Endothelial cell of umbilical vein (primary cell): ENCODE data around the gene HNRNPCL4. TPM values are rescaled to one million over a fixed set of nuclear protein-coding genes. Genes with fewer than 3 reads are reported as not detected.
"Not testable (repeated sequence)": the region's sequence is repeated elsewhere in the genome, so short reads cannot be mapped to it uniquely, and the experiment has no call there.

Experiments
- BruUV-seq: library from RNA; stranded (reverse); fragments of 400-500 nt; replicated peaks from 2 replicates; lab custom pipeline; 2021; lab: Mats Ljungman, UMichigan
- CTCF ChIA-PET: fragments of 300-600, 350-600 bp; sonication (Branson Sonifier 250); formaldehyde crosslinking; loops from one replicate; lab custom pipeline; 2021; ENCODE audit warnings: antibody characterized with exemption, inconsistent platforms; lab: Charles Lee
- POLR2A ChIA-PET: fragments of 300-600, 350-600 bp; sonication (Branson Sonifier 250); formaldehyde crosslinking; loops from one replicate; lab custom pipeline; 2021; ENCODE audit warnings: antibody characterized with exemption, inconsistent platforms; lab: Charles Lee
- DNase-seq: peaks from one replicate; pipeline ENCODE4 v3.0.0-alpha.2; 2011; ENCODE audit warnings: low read depth, low spot score
- FAIRE-seq: peaks from 2 replicates; lab custom pipeline; 2011; peaks lifted over from hg19 to GRCh38; lab: Jason Lieb, UNC
- H2AFZ ChIP-seq: 2 replicates; pipeline ENCODE4 v1.6.0; 2012; ENCODE audit warnings: low read depth, low read length, control low read depth, inconsistent platforms
- H3K27ac ChIP-seq: 2 replicates; pipeline ENCODE4 v1.5.1; 2011; ENCODE audit warnings: low read depth, mild to moderate bottlenecking, control low read depth, low read length, moderate library complexity; ENCODE audit not compliant: insufficient read depth
- H3K27me3 ChIP-seq, 2 experiments: 2 replicates each; pipeline versions ENCODE4 v1.6.0 to v1.6.1; 2011; ENCODE audit warnings: low read length in 2 of 2, mixed read lengths in 1 of 2; ENCODE audit not compliant: control insufficient read depth in 2 of 2, insufficient read depth in 2 of 2
- H3K36me3 ChIP-seq, 2 experiments: 2 replicates in 1 of 2; 3 replicates in 1 of 2; pipeline ENCODE4 v1.5.1; 2011; ENCODE audit warnings: low read length in 2 of 2, mild to moderate bottlenecking in 1 of 2, moderate library complexity in 1 of 2; ENCODE audit not compliant: control insufficient read depth in 2 of 2, insufficient read depth in 2 of 2; ENCODE audit errors: extremely low read depth in 1 of 2
- H3K4me1 ChIP-seq: 3 replicates; pipeline ENCODE4 v1.5.1; 2011; ENCODE audit warnings: mild to moderate bottlenecking, low read length; ENCODE audit not compliant: control insufficient read depth, insufficient read depth; ENCODE audit errors: extremely low read depth
- H3K4me2 ChIP-seq: 2 replicates; pipeline ENCODE4 v1.6.1; 2011; ENCODE audit warnings: low read length, control low read depth, mixed read lengths; ENCODE audit not compliant: insufficient read depth
- H3K4me3 ChIP-seq, 3 experiments: fragments of 200-600 bp in 1 of 3; sonication (generic), shearing (Covaris generic) in 1 of 3; replicated peaks in 1 of 3; 2 replicates each; pipeline ENCODE4 v1.5.1; 2011 to 2016; ENCODE audit warnings: control low read depth in 3 of 3, low read length in 3 of 3, mild to moderate bottlenecking in 2 of 3, inconsistent platforms in 1 of 3, low read depth in 1 of 3, moderate library complexity in 1 of 3; ENCODE audit not compliant: insufficient read depth in 1 of 3
- H3K79me2 ChIP-seq: 2 replicates; pipeline ENCODE4 v1.6.0; 2012; ENCODE audit warnings: low read length, inconsistent platforms; ENCODE audit not compliant: control insufficient read depth, insufficient read depth
- H3K9ac ChIP-seq: replicated peaks from 2 replicates; pipeline ENCODE3; 2011; ENCODE audit warnings: low read length, control low read depth; ENCODE audit not compliant: insufficient read depth; ENCODE audit errors: extremely low read depth
- H3K9me1 ChIP-seq: replicated peaks from 3 replicates; pipeline ENCODE4 v1.6.0; 2011; ENCODE audit warnings: mild to moderate bottlenecking, low read length; ENCODE audit not compliant: control insufficient read depth, insufficient read depth; ENCODE audit errors: extremely low read depth
- H3K9me3 ChIP-seq: replicated peaks from 2 replicates; pipeline ENCODE4 v1.5.1; 2012; ENCODE audit warnings: low read length, inconsistent platforms; ENCODE audit not compliant: control insufficient read depth, insufficient read depth
- H4K20me1 ChIP-seq: replicated peaks from 2 replicates; pipeline ENCODE3; 2011; ENCODE audit warnings: mild to moderate bottlenecking, low read length; ENCODE audit not compliant: control insufficient read depth, insufficient read depth; ENCODE audit errors: extremely low read depth
- dilution Hi-C: fragments of 300-500 bp; cut with MboI; formaldehyde crosslinking; loops from one replicate; pipeline ENCODE4 v1.15.0; 2019; ENCODE audit warnings: low sequenced_read_pairs; ENCODE audit not compliant: extremely low pct_ligation_motif_present
- intact Hi-C: fragments of 100-400 bp; cut with micrococcal nuclease; formaldehyde crosslinking; loops from one replicate; pipeline ENCODE4 v1.10.0; 2022
- polyA plus RNA-seq, 4 experiments: library from polyadenylated mRNA; depleted of rRNA in 3 of 4; stranded (reverse) in 3 of 4; unstranded in 1 of 4; fragments of >200 nt; gene quantifications; 2 replicates each; pipeline versions ENCODE4 v1.2.1 to v1.2.3, GENCODE V29; 2011 to 2012; ENCODE audit warnings: missing spikeins in 1 of 4
- total RNA-seq: library from RNA; stranded (reverse); gene quantifications from 2 replicates; pipeline ENCODE4 v1.2.3, GENCODE V29; 2021

Gene HNRNPCL4
- total and polyA plus RNA-seq, 2 donors (not counting 3 experiments of a cell fraction or from before 2014, with no cell fraction given), result not detected

DNA sequence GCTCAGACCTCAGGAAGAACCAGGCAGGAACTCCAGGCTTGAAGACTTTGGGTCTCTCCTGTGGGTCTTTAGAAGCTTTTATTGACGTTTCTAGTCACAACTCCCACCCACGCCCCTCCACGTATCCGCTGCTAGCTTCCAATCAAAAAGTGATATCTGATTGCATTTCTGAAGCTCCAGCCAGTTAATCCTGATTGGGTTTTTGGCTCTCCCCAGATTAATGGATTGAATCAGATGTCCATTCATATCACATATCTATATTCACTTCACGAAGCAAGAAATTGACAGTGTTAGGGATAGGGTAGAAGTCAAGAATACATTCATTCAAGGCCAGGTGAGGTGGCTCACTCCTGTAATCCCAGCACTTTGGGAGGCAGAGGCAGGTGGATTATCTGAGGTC, 9.5 kb downstream of the HNRNPCL4 start, which contains the start of gene PRAMEF26:
Gene PRAMEF26, minus strand, starts transcription at position 101 of the 400 bp plus-strand sequence. CDS start 2,914 bp downstream, outside the sequence.
- dilution Hi-C loops, H3K27me3 ChIP-seq, DNase-seq, H3K9me3 ChIP-seq, BruUV-seq, H3K4me1 ChIP-seq, intact Hi-C loops, H3K9ac ChIP-seq, H3K27ac ChIP-seq, H2AFZ ChIP-seq, CTCF ChIA-PET, H3K36me3 ChIP-seq, H3K4me2 ChIP-seq, POLR2A ChIA-PET, H3K9me1 ChIP-seq, H3K4me3 ChIP-seq, FAIRE-seq, H3K79me2 ChIP-seq, H4K20me1 ChIP-seq: not testable (repeated sequence)

DNA sequence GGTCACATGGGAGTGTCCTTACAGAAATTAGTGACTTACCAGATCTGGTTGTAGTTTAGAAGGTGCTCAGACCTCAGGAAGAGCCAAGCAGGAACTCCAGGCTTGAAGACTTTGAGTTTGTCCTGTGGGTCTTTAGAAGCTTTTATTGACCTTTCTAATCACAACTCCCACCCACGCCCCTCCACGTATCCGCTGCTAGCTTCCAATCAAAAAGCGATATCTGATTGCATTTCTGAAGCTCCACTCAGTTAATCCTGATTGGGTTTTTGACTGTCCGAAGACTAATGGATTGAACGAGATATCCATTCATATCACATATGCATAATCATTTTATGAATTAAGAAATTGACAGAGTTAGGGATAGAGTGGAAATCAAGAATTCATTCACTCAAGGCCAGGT, 48.7 kb downstream of the HNRNPCL4 start, which contains the start of gene HNRNPCL2:
Gene HNRNPCL2, minus strand, starts transcription at position 101 of the 400 bp plus-strand sequence. CDS start 454 bp downstream, outside the sequence.
- H3K9me3 ChIP-seq, dilution Hi-C loops, H3K36me3 ChIP-seq, DNase-seq, FAIRE-seq, H3K27ac ChIP-seq, H2AFZ ChIP-seq, H3K4me1 ChIP-seq, H3K9ac ChIP-seq, H4K20me1 ChIP-seq, BruUV-seq, H3K4me2 ChIP-seq, intact Hi-C loops, CTCF ChIA-PET, POLR2A ChIA-PET, H3K27me3 ChIP-seq, H3K4me3 ChIP-seq, H3K9me1 ChIP-seq, H3K79me2 ChIP-seq: not testable (repeated sequence)

Other genes with a start within 250 kb of the HNRNPCL4 start
- not detected in 2 replicates for gene PRAMEF7, start 249.0 kb downstream of the HNRNPCL4 start, total RNA-seq
- not detected in 2 replicates for gene PRAMEF7, start 249.0 kb downstream of the HNRNPCL4 start, polyA plus RNA-seq
- gene PRAMEF6, start 218.1 kb downstream of the HNRNPCL4 start, total RNA-seq, result not detected in 2 replicates
- gene PRAMEF6, start 218.1 kb downstream of the HNRNPCL4 start, polyA plus RNA-seq, result not detected in 2 replicates
- gene PRAMEF27, start 109.1 kb downstream of the HNRNPCL4 start, total RNA-seq, result not detected in 2 replicates
- gene PRAMEF27, start 109.1 kb downstream of the HNRNPCL4 start, polyA plus RNA-seq, result not detected in 2 replicates
- not detected in 2 replicates for gene HNRNPCL3, start 104.9 kb downstream of the HNRNPCL4 start, total RNA-seq
- not detected in 2 replicates for gene HNRNPCL3, start 104.9 kb downstream of the HNRNPCL4 start, polyA plus RNA-seq
- gene PRAMEF25, start 94.9 kb downstream of the HNRNPCL4 start, total RNA-seq, result not detected in 2 replicates
- not detected in 2 replicates for gene PRAMEF25, start 94.9 kb downstream of the HNRNPCL4 start, polyA plus RNA-seq
- gene HNRNPCL2, start 48.8 kb downstream of the HNRNPCL4 start, total RNA-seq, result not detected in 2 replicates
- gene HNRNPCL2, start 48.8 kb downstream of the HNRNPCL4 start, polyA plus RNA-seq, result not detected in 2 replicates
- gene PRAMEF26, start 9.6 kb downstream of the HNRNPCL4 start, total RNA-seq, result not detected in 2 replicates
- not detected in 2 replicates for gene PRAMEF26, start 9.6 kb downstream of the HNRNPCL4 start, polyA plus RNA-seq
- gene PRAMEF9, start 6.2 kb upstream of the HNRNPCL4 start, total RNA-seq, result not detected in 2 replicates
- gene PRAMEF9, start 6.2 kb upstream of the HNRNPCL4 start, polyA plus RNA-seq, result not detected in 2 replicates
- gene PRAMEF13, start 35.8 kb upstream of the HNRNPCL4 start, total RNA-seq, result not detected in 2 replicates
- not detected in 2 replicates for gene PRAMEF13, start 35.8 kb upstream of the HNRNPCL4 start, polyA plus RNA-seq
- not detected in 2 replicates for gene PRAMEF18, start 60.5 kb upstream of the HNRNPCL4 start, total RNA-seq
- not detected in 2 replicates for gene PRAMEF18, start 60.5 kb upstream of the HNRNPCL4 start, polyA plus RNA-seq
- gene PRAMEF5, start 88.6 kb upstream of the HNRNPCL4 start, total RNA-seq, result not detected in 2 replicates
- not detected in 2 replicates for gene PRAMEF5, start 88.6 kb upstream of the HNRNPCL4 start, polyA plus RNA-seq
- gene PRAMEF8, start 119.5 kb upstream of the HNRNPCL4 start, total RNA-seq, result not detected in 2 replicates
- not detected in 2 replicates for gene PRAMEF8, start 119.5 kb upstream of the HNRNPCL4 start, polyA plus RNA-seq
- not detected in 2 replicates for gene PRAMEF33, start 137.9 kb upstream of the HNRNPCL4 start, total RNA-seq
- not detected in 2 replicates for gene PRAMEF33, start 137.9 kb upstream of the HNRNPCL4 start, polyA plus RNA-seq
- not detected in 2 replicates for gene PRAMEF15, start 149.9 kb upstream of the HNRNPCL4 start, total RNA-seq
- not detected in 2 replicates for gene PRAMEF15, start 149.9 kb upstream of the HNRNPCL4 start, polyA plus RNA-seq
- gene PRAMEF14, start 181.5 kb upstream of the HNRNPCL4 start, total RNA-seq, result not detected in 2 replicates
- gene PRAMEF14, start 181.5 kb upstream of the HNRNPCL4 start, polyA plus RNA-seq, result not detected in 2 replicates
- not detected in 2 replicates for gene PRAMEF19, start 206.3 kb upstream of the HNRNPCL4 start, total RNA-seq
- gene PRAMEF19, start 206.3 kb upstream of the HNRNPCL4 start, polyA plus RNA-seq, result not detected in 2 replicates
- gene PRAMEF17, start 224.0 kb upstream of the HNRNPCL4 start, total RNA-seq, result not detected in 2 replicates
- gene PRAMEF17, start 224.0 kb upstream of the HNRNPCL4 start, polyA plus RNA-seq, result not detected in 2 replicates
- not detected in 2 replicates for gene PRAMEF20, start 244.8 kb upstream of the HNRNPCL4 start, total RNA-seq
- gene PRAMEF20, start 244.8 kb upstream of the HNRNPCL4 start, polyA plus RNA-seq, result not detected in 2 replicates